KMS-11 (cell line): ENCODE measurements around the gene CELF2.

ENCODE experiments used
- H2AFZ ChIP-seq: fragments of 200-600 bp; sonication (generic); 2 replicates; pipeline ENCODE4 v1.6.1; 2016; ENCODE audit warnings: antibody characterized with exemption, mixed run types, low read depth
- H3K27ac ChIP-seq: fragments of 200-600 bp; sonication (generic); 2 replicates; pipeline ENCODE4 v1.6.1; 2016; ENCODE audit warnings: mild to moderate bottlenecking, mixed run types
- H3K27me3 ChIP-seq: fragments of 200-600 bp; sonication (generic); 2 replicates; pipeline ENCODE4 v1.6.1; 2017; ENCODE audit warnings: mild to moderate bottlenecking, low read depth, mixed run types, moderate library complexity; ENCODE audit not compliant: insufficient read depth
- H3K36me3 ChIP-seq: fragments of 200-600 bp; sonication (generic); 2 replicates; pipeline ENCODE4 v1.6.1; 2017; ENCODE audit warnings: mild to moderate bottlenecking, mixed run types; ENCODE audit not compliant: insufficient read depth
- H3K4me1 ChIP-seq: fragments of 200-600 bp; sonication (generic); 2 replicates; pipeline ENCODE4 v1.6.1; 2016; ENCODE audit warnings: mild to moderate bottlenecking, low read depth, mixed run types; ENCODE audit not compliant: poor library complexity, severe bottlenecking
- H3K4me2 ChIP-seq: fragments of 200-600 bp; sonication (generic); 2 replicates; pipeline ENCODE4 v1.7.0; 2016; ENCODE audit warnings: mild to moderate bottlenecking, mixed run types
- H3K4me3 ChIP-seq: fragments of 200-600 bp; sonication (generic); IDR thresholded peaks from 2 replicates; pipeline ENCODE4 v1.6.1; 2017; ENCODE audit warnings: low read depth, low read length, mixed read lengths; ENCODE audit not compliant: insufficient read depth
- H3K79me2 ChIP-seq: fragments of 200-600 bp; sonication (generic); 2 replicates; pipeline ENCODE4 v1.6.1; 2016; ENCODE audit warnings: low read depth, mixed run types; ENCODE audit not compliant: insufficient read depth
- H3K9ac ChIP-seq: fragments of 200-600 bp; sonication (generic); 2 replicates; pipeline ENCODE4 v1.6.1; 2016; ENCODE audit warnings: mild to moderate bottlenecking, mixed run types
- H4K20me1 ChIP-seq: fragments of 200-600 bp; sonication (generic); 2 replicates; pipeline ENCODE4 v1.6.1; 2016; ENCODE audit warnings: mild to moderate bottlenecking, mixed run types; ENCODE audit not compliant: insufficient read depth
- CTCF ChIP-seq: fragments of 200-600 bp; sonication (generic); conservative IDR thresholded peaks from 2 replicates; pipeline ENCODE4 v1.6.1; 2017; ENCODE audit warnings: low read depth, mild to moderate bottlenecking, antibody characterized with exemption, low read length, moderate library complexity, mixed read lengths

CELF2 gene

GRCh38 chr10:11081408-11081807 is 63.7 kb downstream of the CELF2 start:
- Histone ChIP-seq H3K27me3 (no peaks in the 10 kb centered on the region), H3K9ac (no peak overlapping the region), H3K4me2 (peak overlapping the region; percentile 24; the same call in 1 of the 2 replicates)

GRCh38 chr10:11082526-11082925 is 64.9 kb downstream of the CELF2 start:
- peaks cover 18% of the 10 kb centered on the region for H3K4me1 ChIP-seq
- no peaks in the 10 kb centered on the region for H3K27me3 ChIP-seq
- no peak overlapping the region for H2AFZ ChIP-seq
- no peak for TF ChIP-seq CTCF
- H3K4me2 ChIP-seq: no peak overlapping the region
- H3K79me2 ChIP-seq: no peaks in the 10 kb centered on the region
- no peak overlapping the region for H3K27ac ChIP-seq
- H3K9ac ChIP-seq: no peak overlapping the region
- H3K36me3 ChIP-seq: no peaks in the 10 kb centered on the region
- no peak overlapping the region for H3K4me3 ChIP-seq
- no peaks in the 10 kb centered on the region for H4K20me1 ChIP-seq

More at GRCh38 chr10:11081408-11081807, 63.7 kb downstream of the CELF2 start:
- 0 out of 2 replicates have a peak overlapping the region, but pooled peaks have one; percentile 17 for H3K27ac ChIP-seq
- H4K20me1 ChIP-seq: no peaks in the 10 kb centered on the region
- H2AFZ ChIP-seq: no peak overlapping the region
- H3K4me3 ChIP-seq: no peak overlapping the region
- no peaks in the 10 kb centered on the region for H3K79me2 ChIP-seq
- H3K36me3 ChIP-seq: no peaks in the 10 kb centered on the region
- H3K4me1 ChIP-seq: peaks cover 18% of the 10 kb centered on the region
- TF ChIP-seq CTCF: no peak

GRCh38 chr10:11083051-11083450 is 65.4 kb downstream of the CELF2 start:
- no peaks in the 10 kb centered on the region for H3K36me3 ChIP-seq
- no peaks in the 10 kb centered on the region for H3K79me2 ChIP-seq
- no peak for TF ChIP-seq CTCF

GRCh38 chr10:11085545-11085944 is 67.9 kb downstream of the CELF2 start:
- H3K27me3 ChIP-seq: no peaks in the 10 kb centered on the region
- no peak overlapping the region for H3K27ac ChIP-seq
- H2AFZ ChIP-seq: no peak overlapping the region
- H3K36me3 ChIP-seq: no peaks in the 10 kb centered on the region
- H3K79me2 ChIP-seq: no peaks in the 10 kb centered on the region
- no peak overlapping the region for H3K4me2 ChIP-seq
- no peak for TF ChIP-seq CTCF
- H3K4me3 ChIP-seq: no peak overlapping the region
- H3K9ac ChIP-seq: no peak overlapping the region
- no peaks in the 10 kb centered on the region for H4K20me1 ChIP-seq
- peaks cover 12% of the 10 kb centered on the region for H3K4me1 ChIP-seq

More at GRCh38 chr10:11083051-11083450, 65.4 kb downstream of the CELF2 start:
- Histone ChIP-seq H3K27me3 (no peaks in the 10 kb centered on the region), H2AFZ (no peak overlapping the region), H3K4me3 (no peak overlapping the region), H3K4me1 (peaks cover 18% of the 10 kb centered on the region), H3K4me2 (no peak overlapping the region), H3K9ac (no peak overlapping the region), H3K27ac (no peak overlapping the region), H4K20me1 (no peaks in the 10 kb centered on the region)
